ENCODE measurements around the gene CSNK2B.

- no peak for TF ChIP-seq POLR2A (IDR thresholded peaks at IDR 0.05)
- TF ChIP-seq CTCF (IDR thresholded peaks at IDR 0.05): no peak
Observed at GRCh38 chr6:31691078-31691463, 25.2 kb downstream of the CSNK2B start.

All from testis (tissue), 2 donors.